GM10248 (cell line): ENCODE data around the gene SRGAP3.

Source experiments
- CTCF ChIA-PET: fragments of 300-600 bp; sonication (Branson Sonifier 250); formaldehyde crosslinking; extraction: SDS; loops from one replicate; lab custom pipeline; 2021; ENCODE audit warnings: antibody characterized with exemption; lab: Yijun Ruan, JAX
- POLR2A ChIA-PET: fragments of 350-650 bp; sonication (Branson Sonifier 250); formaldehyde crosslinking; extraction: SDS; loops from one replicate; lab custom pipeline; 2020; ENCODE audit warnings: antibody characterized with exemption; lab: Yijun Ruan, JAX
- DNase-seq: peaks from one replicate; pipeline ENCODE4 v3.0.0; 2012; ENCODE audit errors: extremely low spot score
- TF ChIP-seq, protein P1 (sequence below): IDR thresholded peaks from 2 replicates; pipeline ENCODE4 v1.5.1; 2012; ENCODE audit warnings: mild to moderate bottlenecking, low read depth; ENCODE audit errors: extremely low read depth, missing control alignments, control extremely low read depth

Gene SRGAP3

DNA sequence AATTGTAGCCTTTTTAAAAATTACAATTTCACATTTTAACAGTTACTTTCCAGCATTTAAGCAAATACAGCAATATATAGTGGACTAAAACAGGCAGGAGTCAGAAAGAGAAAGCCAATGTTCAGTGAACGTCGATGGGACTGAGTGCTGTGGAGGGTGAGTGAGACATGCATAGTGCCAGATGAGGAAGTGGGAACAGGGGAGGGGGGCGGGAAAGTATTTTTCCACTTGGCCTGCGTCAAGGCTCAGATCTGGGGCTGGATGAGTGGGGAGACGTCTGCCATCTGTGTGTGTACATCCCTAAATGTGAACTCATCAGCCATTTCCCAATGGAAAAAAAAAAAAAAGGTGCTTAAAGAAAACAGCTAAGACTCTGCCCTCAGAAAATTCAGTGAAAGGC is 266.9 kb downstream of the SRGAP3 start:
- CTCF ChIA-PET, result interaction anchor here (2.4 kb wide), 1 partner anchor 10 kb away, joined by 11 read pairs; no protein-coding TSS in a partner anchor
- TF ChIP-seq, protein P1, sequence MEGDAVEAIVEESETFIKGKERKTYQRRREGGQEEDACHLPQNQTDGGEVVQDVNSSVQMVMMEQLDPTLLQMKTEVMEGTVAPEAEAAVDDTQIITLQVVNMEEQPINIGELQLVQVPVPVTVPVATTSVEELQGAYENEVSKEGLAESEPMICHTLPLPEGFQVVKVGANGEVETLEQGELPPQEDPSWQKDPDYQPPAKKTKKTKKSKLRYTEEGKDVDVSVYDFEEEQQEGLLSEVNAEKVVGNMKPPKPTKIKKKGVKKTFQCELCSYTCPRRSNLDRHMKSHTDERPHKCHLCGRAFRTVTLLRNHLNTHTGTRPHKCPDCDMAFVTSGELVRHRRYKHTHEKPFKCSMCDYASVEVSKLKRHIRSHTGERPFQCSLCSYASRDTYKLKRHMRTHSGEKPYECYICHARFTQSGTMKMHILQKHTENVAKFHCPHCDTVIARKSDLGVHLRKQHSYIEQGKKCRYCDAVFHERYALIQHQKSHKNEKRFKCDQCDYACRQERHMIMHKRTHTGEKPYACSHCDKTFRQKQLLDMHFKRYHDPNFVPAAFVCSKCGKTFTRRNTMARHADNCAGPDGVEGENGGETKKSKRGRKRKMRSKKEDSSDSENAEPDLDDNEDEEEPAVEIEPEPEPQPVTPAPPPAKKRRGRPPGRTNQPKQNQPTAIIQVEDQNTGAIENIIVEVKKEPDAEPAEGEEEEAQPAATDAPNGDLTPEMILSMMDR, result no peak
- POLR2A ChIA-PET, result no interaction called here
- DNase-seq, result no peak

DNA sequence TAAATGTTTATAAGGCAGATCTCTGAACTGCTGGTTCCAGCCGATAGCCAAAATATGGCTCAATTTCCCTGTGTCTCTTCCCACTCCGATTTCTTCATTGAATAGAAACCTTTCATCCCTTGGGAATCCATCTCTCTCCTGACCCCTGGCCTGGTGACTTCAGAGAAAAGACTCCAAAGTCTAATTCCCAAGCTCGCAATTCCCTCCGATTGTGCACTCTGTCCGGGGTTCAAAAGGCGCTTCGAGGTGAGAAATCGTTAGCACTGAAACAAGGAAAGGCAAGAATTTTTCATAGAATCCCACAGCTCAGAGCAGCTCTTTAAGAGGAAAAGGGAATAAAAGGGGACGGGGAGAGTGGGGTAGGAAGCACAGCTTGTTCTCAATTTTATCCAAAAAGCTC is 267.7 kb downstream of the SRGAP3 start:
- CTCF ChIA-PET, result interaction anchor here (2.4 kb wide), 1 partner anchor 10 kb away, joined by 11 read pairs; no protein-coding TSS in a partner anchor

DNA sequence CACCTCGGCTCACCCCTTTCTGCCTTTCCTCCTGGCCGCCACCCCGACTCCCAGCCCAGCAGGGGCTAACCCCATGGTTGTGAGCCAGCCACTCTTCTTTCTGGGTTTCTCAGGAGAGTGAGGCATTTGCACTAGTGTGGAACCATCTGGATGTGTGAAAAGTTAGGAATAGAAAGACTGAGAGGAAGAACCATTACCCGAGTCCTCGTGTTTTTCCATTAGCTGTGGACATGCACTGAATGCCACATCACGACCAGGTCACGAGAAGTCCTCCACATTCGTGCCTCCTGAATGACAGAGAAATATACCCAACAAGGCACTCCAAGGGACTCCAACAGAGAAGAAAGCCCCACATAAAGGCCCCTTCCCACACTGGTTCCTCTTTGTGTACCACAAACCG is 268.1 kb downstream of the SRGAP3 start:
- DNase-seq, result no peak
- TF ChIP-seq, protein P1, result no peak
- ChIA-PET POLR2A (no interaction called here), CTCF (interaction anchor here (1.4 to 2.4 kb wide), 2 partner anchors 9 to 321 kb away, joined by 5 to 11 read pairs; no protein-coding TSS in a partner anchor)

More for the DNA sequence above, 267.7 kb downstream of the SRGAP3 start:
- POLR2A ChIA-PET, result no interaction called here
- TF ChIP-seq, protein P1, result no peak
- no peak for DNase-seq

DNA sequence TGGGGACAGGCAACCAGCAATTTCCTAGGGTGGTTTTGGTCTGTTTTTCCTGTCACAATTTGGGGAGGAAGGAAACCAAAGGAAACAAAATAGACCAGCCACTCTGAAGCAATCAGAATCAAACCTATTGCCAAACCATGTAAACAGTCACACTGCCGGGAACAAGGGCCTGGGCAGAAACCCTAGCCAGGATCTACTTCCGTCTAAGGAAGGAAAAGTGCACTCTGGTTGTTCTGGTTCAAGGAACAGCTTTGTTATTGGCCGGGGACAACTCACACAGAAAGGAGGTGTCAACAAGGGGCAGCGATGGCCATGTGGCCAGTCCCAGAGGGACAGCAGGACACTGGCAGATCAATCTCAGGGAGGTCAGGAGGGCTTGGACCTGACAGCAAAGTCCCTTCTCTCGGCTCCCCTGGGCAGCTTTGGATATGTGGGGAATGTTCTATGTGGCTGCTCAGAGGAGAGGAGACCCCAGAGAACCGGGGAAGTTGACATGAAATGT is 268.6 kb downstream of the SRGAP3 start:
- no peak for DNase-seq
- ChIA-PET POLR2A (no interaction called here), CTCF (interaction anchor here (1.1 to 9.8 kb wide), 4 partner anchors 6 to 322 kb away, joined by 4 to 90 read pairs (median 8); no protein-coding TSS in a partner anchor)
- TF ChIP-seq, protein P1, result no peak

GRCh38 chr3:8979262-8979661 is 270.2 kb downstream of the SRGAP3 start:
- ChIA-PET CTCF (interaction anchor here (1.1 to 9.8 kb wide), 3 partner anchors 8 to 323 kb away, joined by 3 to 90 read pairs (median 5); no protein-coding TSS in a partner anchor), POLR2A (no interaction called here)
- TF ChIP-seq, protein P1, result no peak
- no peak for DNase-seq

DNA sequence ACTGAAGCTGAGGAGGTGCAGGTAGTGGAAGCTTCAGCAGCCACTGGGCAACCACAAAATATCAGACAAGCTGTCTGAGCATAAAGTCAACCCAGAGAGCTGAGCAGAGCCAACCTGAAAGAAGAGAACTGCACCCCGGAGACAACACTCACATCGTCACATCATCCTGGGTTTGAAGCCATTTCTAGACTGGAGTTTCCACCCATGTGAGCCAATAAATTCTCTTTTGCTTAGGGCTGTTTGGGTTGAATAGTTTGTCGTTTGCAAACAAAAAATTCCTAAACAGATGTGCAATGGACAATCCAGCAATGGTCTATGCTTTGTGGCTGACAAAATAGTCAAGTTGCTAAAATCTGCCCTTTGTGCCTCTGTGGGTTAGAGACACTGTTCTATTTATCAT is 270.9 kb downstream of the SRGAP3 start:
- ChIA-PET POLR2A (no interaction called here), CTCF (interaction anchor here (1.1 to 9.8 kb wide), 5 partner anchors 9 to 325 kb away, joined by 3 to 90 read pairs (median 5); no protein-coding TSS in a partner anchor)
- TF ChIP-seq, protein P1, result no peak
- no peak for DNase-seq
